Heart left ventricle (tissue), 13 donors: ENCODE results near the gene CUL5.

Experiments
- CTCF ChIP-seq, 12 donors: fragments of 200-600 bp; sonication (generic) in 4 of 12; IDR thresholded peaks; one replicate each; pipeline versions ENCODE4 v1.5.0 to v1.8.0; 2018 to 2022; ENCODE audit warnings: antibody characterized with exemption in 12 of 12, mild to moderate bottlenecking in 5 of 12
- POLR2A ChIP-seq, 2 donors: fragments of 450-650 bp; IDR thresholded peaks; one replicate each; pipeline ENCODE4 v1.6.1; 2017; ENCODE audit warnings: antibody characterized with exemption in 2 of 2, mild to moderate bottlenecking in 2 of 2, moderate library complexity in 2 of 2
- donor health status: ischemic (EF 13 %, LVEDD 7.1; RV severe dilation, severe dysfunction).
- donor health status: DM: no; HTN: yes; CAD: no.
- donor health status: DM: no; HTN: no; CAD: no.
- donor health status: ischemic (EF 25% LVEDD 6.9; RV normal size, moderate dysfunction).
- donor health status: ischemic (EF 25% LVEDD 5.7; RV mildly dilated, moderate dysfunction).
- donor health status: ischemic (EF 35%, LVEDD 5.7; RV mildly dilated, moderate dysfunction).
- donor health status: nonischemic (EF 11% LVEDD 7.7; RV severe dilation, severe dysfunction).
- donor health status: DM: yes; HTN: yes; CAD: no.
- donor health status: PGD.
- donor health status: ischemic (EF 29% LVEDD 5.4; RV normal size, mild dysfunction).
- donor health status: nonischemic (EF 23%, LVEDD 6.1; RV moderate dilation, normal function).

DNA sequence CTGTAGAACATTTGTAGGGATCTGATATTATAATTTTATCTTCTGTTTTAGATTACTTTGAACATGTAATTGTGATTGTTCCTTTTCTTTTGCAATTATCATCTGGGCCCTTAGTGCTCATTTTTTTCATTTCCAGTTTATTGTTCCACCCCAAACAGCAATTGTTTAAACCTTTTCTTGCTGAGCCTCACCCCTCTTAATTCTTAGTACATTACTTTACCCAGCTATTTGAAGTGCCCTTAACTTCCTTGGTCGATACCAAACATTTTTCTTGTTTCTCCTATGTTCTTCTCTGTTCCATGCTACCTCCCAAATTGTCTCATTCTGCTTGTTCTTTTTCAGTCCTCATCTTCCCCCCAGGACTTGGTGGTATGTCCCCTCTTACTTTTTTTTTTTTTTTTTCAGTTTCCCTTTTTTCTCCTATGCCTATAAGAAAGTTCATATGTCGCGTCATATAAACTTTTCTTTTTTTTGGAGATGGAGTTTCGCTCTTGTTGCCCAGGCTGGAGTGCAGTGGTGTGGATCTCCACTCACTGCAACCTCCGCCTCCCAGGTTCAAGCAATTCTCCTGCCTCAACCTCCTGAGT lies 3.5 kb downstream of the CUL5 start:
- TF ChIP-seq POLR2A (IDR thresholded peaks at IDR 0.05) = no peak
- TF ChIP-seq CTCF (IDR thresholded peaks at IDR 0.05) = no peak
